NB4 (cell line): ENCODE data around the gene DCBLD2.
"Not testable (repeated sequence)": the region's sequence is repeated elsewhere in the genome, so short reads cannot be mapped to it uniquely, and the experiment has no call there.

Experiments
- DNase-seq: peaks from one replicate; pipeline ENCODE4 v3.0.0; 2010; ENCODE audit warnings: low read depth
- H3K4me3 ChIP-seq: one replicate; pipeline ENCODE4 v1.5.1; 2011; ENCODE audit warnings: mild to moderate bottlenecking, low read depth, low read length, moderate library complexity
- MYC ChIP-seq: IDR thresholded peaks from 2 replicates; pipeline ENCODE4 v1.6.1; 2011; ENCODE audit warnings: low read depth, low read length
- POLR2A ChIP-seq: IDR thresholded peaks from 2 replicates; pipeline ENCODE4 v1.6.1; 2011; ENCODE audit warnings: mild to moderate bottlenecking; ENCODE audit not compliant: insufficient read length; ENCODE audit errors: extremely low read depth
- TF ChIP-seq, protein P1 (sequence below): IDR thresholded peaks from one replicate; pipeline ENCODE4 v1.5.1; 2012; ENCODE audit warnings: low read depth, low read length
- TF ChIP-seq, protein P2 (sequence below): IDR thresholded peaks from 2 replicates; pipeline ENCODE4 v1.6.1; 2011; ENCODE audit warnings: low read depth, low read length

DCBLD2 gene

DNA sequence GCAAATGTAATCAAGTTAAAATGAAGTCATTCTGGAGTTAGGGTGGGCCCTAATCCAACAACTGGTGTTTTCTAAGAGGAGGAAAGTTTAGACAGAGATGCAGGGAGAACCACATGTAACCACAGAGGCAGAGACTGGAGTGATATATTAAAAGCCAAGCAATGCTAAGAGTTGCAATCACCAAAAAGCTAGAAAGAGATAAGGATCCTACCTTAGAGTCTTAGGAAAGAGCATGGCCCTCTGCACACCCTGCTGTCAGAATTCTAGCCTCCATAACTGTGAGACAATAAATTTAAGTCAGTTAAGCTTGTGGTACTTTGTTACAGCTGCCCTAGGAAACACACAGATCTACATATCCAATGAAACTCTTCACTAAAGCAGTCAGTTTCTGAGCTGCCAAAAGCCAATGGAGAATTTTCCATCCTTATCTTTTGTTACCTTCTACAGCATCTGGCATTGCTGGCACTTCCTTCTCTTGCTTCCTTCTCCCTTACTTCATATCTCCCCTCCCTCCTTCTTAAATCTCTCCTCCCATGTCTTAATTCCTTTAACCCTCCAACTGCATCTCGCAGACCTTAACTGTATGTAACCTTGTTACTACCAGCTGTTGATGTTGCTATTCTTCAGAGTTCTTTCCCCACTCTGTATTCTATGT lies 11.2 kb downstream of the DCBLD2 start:
- no peak for DNase-seq
- TF ChIP-seq, protein P1, sequence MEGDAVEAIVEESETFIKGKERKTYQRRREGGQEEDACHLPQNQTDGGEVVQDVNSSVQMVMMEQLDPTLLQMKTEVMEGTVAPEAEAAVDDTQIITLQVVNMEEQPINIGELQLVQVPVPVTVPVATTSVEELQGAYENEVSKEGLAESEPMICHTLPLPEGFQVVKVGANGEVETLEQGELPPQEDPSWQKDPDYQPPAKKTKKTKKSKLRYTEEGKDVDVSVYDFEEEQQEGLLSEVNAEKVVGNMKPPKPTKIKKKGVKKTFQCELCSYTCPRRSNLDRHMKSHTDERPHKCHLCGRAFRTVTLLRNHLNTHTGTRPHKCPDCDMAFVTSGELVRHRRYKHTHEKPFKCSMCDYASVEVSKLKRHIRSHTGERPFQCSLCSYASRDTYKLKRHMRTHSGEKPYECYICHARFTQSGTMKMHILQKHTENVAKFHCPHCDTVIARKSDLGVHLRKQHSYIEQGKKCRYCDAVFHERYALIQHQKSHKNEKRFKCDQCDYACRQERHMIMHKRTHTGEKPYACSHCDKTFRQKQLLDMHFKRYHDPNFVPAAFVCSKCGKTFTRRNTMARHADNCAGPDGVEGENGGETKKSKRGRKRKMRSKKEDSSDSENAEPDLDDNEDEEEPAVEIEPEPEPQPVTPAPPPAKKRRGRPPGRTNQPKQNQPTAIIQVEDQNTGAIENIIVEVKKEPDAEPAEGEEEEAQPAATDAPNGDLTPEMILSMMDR, result no peak
- TF ChIP-seq POLR2A, result no peak

DNA sequence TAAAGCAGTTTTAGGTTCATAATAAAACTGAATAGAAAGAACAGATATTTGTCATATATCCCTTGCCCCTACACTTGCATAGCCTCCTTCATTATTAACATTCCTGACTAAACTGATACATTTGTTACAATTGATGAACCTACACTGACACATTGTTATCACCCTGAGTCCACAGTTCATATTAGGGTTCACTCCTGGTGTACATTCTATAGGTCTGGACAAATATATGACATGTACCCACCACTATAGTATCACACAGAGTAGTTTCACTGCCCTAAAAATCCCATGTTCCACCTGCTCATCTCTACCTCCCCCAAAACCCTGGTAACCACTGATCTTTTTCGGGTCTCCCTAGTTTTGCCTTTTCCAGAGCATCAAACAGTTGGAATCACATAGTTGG lies 13.8 kb downstream of the DCBLD2 start:
- TF ChIP-seq POLR2A (no peak), MYC (no peak)
- TF ChIP-seq, protein P1, result no peak
- TF ChIP-seq, protein P2, sequence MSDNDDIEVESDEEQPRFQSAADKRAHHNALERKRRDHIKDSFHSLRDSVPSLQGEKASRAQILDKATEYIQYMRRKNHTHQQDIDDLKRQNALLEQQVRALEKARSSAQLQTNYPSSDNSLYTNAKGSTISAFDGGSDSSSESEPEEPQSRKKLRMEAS, result no peak
- DNase-seq, result no peak
- H3K4me3 ChIP-seq, result no peak overlapping the region

More for the DNA sequence above, 11.2 kb downstream of the DCBLD2 start:
- H3K4me3 ChIP-seq, result no peak overlapping the region

DNA sequence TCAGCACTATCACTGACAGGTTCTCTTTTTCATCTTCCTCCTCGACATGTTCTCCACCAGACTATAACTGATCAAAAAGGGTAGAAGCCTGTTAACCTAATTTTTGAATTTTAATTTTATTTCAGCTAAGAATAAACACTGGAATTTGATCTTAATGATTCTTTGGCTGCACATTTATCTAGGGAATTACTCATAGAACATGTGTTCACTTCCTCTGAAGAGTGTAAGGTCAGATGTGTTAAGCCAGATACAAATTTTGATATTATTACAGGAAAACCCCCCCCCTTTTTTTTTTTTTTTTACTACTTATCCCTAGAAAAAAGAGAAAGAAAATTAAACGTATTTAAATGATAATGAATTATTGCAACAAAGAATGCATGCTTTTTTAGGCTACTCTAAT lies 15.0 kb downstream of the DCBLD2 start:
- no peak for DNase-seq
- no peak for TF ChIP-seq MYC
- no peak for TF ChIP-seq POLR2A
- TF ChIP-seq, protein P2, result no peak
- no peak overlapping the region for H3K4me3 ChIP-seq

GRCh38 chr3:98885851-98886250 lies 15.6 kb downstream of the DCBLD2 start:
- DNase-seq, result no peak
- H3K4me3 ChIP-seq, result no peak overlapping the region
- TF ChIP-seq, protein P1, result no peak
- TF ChIP-seq, protein P2, result no peak
- TF ChIP-seq POLR2A (no peak), MYC (no peak)

GRCh38 chr3:98884675-98885371 lies 16.7 kb downstream of the DCBLD2 start:
- no peak for TF ChIP-seq MYC
- TF ChIP-seq, protein P2, result no peak
- no peak for TF ChIP-seq POLR2A
- TF ChIP-seq, protein P1, result no peak
- DNase-seq, result no peak
- H3K4me3 ChIP-seq, result no peak overlapping the region

DNA sequence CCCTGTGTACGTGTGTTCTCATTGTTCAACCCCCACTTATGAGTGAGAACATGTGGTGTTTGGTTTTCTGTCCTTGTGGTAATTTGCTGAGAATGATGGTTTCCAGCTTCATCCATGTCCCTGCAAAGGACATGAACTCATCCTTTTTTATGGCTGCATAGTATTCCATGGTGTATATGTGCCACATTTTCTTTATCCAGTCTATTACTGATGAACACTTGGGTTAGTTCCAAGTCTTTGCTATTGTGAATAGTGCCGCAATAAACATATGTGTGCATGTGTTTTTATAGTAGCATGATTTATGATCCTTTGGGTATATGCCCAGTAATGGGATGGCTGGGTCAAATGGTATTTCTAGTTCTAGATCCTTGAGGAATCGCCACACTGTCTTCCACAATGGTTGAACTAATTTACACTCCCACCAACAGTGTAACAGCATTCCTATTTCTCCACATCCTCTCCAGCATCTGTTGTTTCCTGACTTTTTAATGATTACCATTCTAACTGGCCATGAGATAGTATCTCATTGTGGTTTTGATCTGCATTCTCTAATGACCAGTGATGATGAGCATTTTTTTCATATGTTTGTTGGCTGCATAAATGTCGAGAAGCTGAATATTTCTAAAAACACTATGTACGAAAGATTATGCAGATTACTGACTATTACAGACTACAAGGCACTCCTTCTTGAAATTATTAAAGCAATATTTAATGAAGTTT lies 18.7 kb downstream of the DCBLD2 start:
- H3K4me3 ChIP-seq, DNase-seq: not testable (repeated sequence)

- no peak for DNase-seq
- H3K4me3 ChIP-seq, result no peak overlapping the region
- TF ChIP-seq, protein P1, result no peak
- TF ChIP-seq POLR2A (no peak), MYC (no peak)
- TF ChIP-seq, protein P2, result no peak
These were observed 24.4 kb downstream of the DCBLD2 start for GRCh38 chr3:98877132-98877531.
